ENCODE data around the gene DYNLL2.

DNA sequence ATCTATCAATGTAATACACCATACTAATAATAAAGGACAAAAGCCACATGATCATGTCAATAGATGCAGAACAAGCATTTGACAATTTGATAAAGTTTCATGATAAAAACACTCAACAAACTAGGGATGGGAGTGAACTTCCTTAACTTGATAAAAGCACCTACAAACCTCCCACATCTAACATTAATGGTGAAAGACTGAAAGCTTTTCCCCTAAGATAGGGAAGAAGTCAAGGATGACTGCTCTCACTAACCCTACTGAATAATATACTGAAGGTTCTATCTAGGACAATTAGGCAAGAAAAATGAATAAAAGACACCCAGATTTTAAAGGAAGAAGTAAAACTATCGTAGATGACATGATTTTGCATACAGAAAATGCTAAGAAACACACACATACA is 10.4 kb upstream of the DYNLL2 start:
- TF ChIP-seq CTCF (IDR thresholded peaks at IDR 0.05), result no peak
- no peak for TF ChIP-seq POLR2A (IDR thresholded peaks at IDR 0.05)
